Measurements from ENCODE around the gene SP9.

DNA sequence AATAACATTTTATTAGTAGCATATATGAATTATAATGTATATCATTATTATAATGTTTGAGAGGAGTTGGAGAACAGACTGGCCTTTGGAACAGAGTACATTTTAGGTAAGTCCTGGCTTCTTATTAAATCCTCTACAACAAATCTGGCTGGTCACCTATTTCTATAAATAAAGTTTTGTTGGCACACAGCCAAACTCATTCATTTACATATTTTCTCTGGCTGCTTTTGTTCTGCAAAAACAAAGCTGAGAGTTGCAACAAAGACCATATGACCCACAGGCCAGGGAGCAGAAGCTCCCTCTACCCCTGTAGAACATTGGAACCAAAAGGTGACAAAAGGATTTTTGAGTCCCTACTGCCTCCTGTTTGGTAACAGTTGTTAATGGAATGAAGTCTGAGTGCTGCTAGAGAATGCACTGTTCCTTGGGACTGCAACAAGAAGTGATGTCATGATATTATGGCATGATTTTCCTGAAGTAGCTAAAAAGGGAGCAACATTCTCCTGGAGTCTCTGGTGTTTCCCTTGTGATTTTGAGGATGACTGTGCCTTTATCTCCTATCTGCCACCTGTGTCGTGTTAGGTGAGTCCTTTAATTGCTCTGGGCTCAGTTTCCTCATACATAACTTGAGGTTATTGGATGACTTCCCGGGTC, 22.0 kb upstream of the SP9 start:
- TF ChIP-seq CEBPB (IDR thresholded peaks at IDR 0.05) (no peak), EP300 (IDR thresholded peaks at IDR 0.05; ENCODE audit: borderline replicate concordance) (no peak), TCF12 (IDR thresholded peaks at IDR 0.05; ENCODE audit: low read depth) (no peak), YY1 (IDR thresholded peaks at IDR 0.05; ENCODE audit: low read depth) (no peak), CREB1 (IDR thresholded peaks at IDR 0.05; ENCODE audit: low read depth) (no peak), TAF1 (IDR thresholded peaks at IDR 0.05; ENCODE audit: low read depth) (no peak), FOXM1 (IDR thresholded peaks at IDR 0.05; ENCODE audit: borderline replicate concordance, low read depth) (no peak), RAD21 (IDR thresholded peaks at IDR 0.05; ENCODE audit: low read depth) (no peak)
- TF ChIP-seq, protein P1, sequence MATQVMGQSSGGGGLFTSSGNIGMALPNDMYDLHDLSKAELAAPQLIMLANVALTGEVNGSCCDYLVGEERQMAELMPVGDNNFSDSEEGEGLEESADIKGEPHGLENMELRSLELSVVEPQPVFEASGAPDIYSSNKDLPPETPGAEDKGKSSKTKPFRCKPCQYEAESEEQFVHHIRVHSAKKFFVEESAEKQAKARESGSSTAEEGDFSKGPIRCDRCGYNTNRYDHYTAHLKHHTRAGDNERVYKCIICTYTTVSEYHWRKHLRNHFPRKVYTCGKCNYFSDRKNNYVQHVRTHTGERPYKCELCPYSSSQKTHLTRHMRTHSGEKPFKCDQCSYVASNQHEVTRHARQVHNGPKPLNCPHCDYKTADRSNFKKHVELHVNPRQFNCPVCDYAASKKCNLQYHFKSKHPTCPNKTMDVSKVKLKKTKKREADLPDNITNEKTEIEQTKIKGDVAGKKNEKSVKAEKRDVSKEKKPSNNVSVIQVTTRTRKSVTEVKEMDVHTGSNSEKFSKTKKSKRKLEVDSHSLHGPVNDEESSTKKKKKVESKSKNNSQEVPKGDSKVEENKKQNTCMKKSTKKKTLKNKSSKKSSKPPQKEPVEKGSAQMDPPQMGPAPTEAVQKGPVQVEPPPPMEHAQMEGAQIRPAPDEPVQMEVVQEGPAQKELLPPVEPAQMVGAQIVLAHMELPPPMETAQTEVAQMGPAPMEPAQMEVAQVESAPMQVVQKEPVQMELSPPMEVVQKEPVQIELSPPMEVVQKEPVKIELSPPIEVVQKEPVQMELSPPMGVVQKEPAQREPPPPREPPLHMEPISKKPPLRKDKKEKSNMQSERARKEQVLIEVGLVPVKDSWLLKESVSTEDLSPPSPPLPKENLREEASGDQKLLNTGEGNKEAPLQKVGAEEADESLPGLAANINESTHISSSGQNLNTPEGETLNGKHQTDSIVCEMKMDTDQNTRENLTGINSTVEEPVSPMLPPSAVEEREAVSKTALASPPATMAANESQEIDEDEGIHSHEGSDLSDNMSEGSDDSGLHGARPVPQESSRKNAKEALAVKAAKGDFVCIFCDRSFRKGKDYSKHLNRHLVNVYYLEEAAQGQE (IDR thresholded peaks at IDR 0.05; ENCODE audit: low read depth): no peak
- TF ChIP-seq, protein P2, sequence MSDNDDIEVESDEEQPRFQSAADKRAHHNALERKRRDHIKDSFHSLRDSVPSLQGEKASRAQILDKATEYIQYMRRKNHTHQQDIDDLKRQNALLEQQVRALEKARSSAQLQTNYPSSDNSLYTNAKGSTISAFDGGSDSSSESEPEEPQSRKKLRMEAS (IDR thresholded peaks at IDR 0.05): no peak
- TF ChIP-seq, protein P3, sequence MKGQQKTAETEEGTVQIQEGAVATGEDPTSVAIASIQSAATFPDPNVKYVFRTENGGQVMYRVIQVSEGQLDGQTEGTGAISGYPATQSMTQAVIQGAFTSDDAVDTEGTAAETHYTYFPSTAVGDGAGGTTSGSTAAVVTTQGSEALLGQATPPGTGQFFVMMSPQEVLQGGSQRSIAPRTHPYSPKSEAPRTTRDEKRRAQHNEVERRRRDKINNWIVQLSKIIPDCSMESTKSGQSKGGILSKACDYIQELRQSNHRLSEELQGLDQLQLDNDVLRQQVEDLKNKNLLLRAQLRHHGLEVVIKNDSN (IDR thresholded peaks at IDR 0.05): no peak

Data from Ishikawa (cell line).